ENCODE measurements around the gene CDH23.

The CDH23 gene

DNA sequence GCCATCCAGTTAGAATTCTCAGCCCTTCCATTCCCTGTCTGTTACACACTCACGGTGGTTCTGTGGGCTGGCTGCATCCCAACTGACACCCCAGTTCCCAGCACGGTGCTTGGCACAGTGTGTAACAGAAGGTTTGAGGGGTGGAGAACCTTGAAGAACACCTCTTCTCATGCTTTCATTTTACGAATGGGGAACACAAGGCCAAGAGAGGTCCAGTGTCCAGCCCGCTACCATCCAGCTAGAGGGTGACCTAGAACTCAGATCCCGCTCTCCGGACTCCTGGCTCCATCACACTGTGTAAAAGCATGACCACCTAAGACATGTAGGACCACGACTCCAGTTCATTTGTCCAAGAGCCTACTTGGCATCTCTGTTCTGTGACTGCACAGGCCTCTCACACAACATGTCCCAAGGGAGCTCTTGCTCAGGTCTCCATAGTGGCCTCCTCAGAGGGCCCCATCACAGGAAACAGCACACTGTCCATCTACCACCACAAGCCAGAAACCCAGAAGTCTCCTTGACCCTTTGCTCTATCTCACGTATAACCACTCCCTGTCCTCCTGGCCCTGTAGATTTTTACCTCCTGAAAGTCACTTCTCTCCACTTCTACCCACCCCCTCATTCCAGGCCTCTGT lies 2.8 kb upstream of the CDH23 start:
- DNase-seq, result no peak

DNA sequence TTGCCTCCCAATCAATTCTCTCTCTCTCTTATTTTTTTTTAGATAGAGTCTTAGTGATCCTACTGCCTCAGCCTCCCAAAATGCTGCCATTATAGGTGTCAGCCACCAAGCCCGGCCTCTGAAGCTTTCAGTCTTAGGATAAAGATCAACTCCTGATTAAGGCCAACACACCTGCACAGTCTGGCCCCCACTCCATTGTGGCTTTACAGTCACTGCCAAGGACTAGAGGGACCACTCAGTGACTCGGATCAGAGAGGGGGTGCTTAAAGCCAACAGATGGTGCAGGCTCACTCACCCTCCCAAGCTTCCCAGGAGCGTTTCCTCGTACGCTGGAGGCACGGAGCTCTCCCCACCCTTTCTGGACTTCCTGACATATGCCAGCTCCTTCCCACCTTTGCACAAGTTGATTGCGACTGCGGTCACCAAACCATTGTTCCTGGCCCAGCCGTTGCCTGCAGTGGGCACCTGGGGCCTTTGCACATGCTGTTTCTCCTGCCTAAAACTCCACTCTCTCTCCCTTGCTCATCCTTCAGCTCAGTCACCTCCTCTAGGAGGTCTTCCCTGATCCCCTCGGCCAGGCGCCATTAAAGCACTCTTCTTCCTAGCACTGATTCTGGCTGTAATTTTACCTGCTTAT lies 1.7 kb upstream of the CDH23 start:
- DNase-seq, result no peak

DNA sequence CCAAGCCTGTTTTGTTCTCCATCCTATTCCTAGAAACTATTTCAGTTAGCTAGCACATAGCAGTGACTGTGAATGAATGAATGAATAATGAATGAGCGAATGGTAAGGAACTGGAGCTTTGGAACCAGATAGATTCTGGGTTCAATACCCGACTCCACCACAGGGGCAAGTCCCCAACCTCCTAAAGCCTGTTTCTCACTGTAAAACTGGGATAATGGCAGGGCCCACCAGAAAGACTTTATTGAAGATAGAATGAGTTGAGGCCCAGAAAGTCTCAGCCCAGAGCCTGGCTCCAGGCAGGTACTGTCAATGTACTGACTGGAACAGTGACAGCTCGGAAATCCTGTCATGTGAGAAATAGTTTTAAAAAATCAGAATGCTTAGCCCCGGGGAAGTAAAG lies 1.1 kb upstream of the CDH23 start:
- no peak for DNase-seq

DNA sequence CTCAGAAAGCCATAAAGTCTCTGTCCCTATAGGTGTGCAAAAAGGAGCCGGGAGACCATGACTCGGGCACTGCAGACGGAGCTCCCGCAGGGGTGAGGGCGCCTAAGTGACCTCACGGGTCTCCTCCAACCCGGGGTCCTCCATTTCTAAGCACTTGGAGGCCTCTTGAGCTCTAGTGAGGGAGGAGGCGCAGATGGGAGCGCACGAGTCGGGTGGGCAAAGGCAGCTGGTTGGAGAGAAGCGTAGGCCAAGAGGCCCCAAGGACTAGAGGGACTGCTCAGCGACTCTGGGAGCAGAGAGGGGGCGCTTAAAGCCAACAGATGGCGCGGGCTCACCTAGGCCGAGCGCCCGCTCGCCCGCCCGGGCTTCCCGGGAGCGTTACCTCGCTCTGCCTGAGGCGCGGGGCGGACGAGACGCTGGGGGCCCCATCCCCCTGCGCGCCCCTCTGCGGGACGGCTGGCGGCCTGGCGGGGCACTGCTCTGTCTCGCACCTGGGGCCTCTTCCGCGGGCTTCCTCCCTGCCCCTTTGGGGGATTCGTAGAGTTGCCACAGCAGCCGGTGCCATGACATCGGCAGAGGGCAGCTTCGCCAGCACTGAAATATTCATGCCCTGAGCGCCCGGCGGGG lies 523 bp upstream of the CDH23 start:
- no peak for DNase-seq

DNA sequence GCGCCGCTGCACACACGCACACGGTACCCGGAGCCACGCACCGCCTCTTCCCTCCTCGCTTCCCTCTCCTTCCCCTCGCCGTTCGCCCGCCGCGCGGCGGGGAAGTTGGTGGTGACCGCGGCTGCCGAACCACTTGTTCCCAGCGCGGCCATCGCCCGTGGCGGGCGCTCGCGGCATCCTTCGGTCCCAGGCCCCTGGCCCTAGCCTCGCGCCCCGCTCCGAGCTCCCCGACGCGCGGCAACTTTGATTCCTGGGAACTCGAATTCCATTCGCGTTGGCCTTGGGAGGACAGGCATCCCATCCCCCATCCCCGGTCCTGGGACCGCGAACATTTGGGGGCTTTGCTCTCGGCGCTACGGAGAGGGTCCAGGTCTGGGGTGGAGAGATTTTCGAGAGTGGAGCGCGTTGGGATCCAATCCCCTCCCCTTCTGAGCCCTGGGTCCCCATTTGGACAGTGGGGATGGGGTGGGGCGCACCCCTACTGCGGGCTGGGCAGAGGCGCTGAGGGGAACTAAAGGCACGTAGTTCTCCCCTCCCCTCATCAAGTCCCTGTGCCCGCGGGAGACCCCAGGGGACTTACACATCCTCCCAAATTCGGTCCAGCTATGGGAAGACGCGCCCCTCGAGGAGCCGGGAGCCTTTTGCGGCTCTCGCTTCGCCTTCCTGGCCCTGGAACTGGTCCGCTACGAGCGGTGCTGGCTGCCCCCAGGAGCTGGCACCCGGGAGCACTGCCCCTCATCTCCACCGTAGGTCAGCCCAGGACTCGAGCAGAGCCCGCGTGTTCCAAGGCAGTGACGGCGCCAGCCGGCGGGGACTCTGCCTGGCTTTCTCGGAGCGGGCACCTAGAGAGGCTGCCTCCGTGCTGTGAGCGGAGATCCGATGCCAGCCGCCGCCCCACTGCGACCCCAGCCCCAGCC lies 834 bp downstream of the CDH23 start:
- no peak for DNase-seq

DNA sequence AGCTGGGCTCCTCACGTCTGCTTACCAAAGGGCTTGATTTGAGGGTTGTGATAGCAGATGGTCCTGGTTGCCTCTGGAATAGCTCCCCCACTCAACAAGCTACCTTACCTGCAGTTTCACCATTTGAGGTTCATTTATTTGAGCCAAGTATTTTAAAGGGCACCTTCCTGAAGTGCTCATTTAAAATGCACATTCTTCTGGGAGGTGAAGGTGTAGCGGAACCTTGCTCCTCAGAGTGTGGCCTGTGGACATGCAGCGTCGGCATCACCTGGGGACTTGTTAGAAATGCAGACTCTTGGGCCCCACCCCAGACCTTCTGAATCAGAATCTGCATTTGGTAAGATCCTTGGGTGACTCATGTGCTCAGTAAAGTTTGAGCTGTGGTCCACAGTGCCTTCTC lies 2.3 kb downstream of the CDH23 start:
- DNase-seq, result no peak

DNA sequence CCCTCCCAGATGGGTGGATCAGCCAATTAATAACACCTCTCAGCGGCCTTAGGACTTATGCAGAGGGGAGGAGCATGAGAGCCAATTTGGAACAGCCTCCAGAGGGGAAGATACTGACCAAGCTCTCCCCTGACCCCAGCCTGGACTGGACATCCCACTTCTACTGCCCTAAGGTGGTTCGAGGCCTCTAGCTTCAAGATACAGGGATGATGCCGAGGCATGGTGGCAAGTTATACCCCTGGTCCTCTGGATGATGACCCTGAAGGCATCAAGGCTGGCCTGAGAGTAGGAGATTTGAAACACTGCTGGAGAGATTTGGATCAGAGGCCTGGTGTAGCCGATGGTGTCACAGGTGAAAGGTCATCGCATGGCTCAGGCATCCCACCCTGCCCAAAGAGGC lies 3.2 kb downstream of the CDH23 start:
- DNase-seq, result no peak

DNA sequence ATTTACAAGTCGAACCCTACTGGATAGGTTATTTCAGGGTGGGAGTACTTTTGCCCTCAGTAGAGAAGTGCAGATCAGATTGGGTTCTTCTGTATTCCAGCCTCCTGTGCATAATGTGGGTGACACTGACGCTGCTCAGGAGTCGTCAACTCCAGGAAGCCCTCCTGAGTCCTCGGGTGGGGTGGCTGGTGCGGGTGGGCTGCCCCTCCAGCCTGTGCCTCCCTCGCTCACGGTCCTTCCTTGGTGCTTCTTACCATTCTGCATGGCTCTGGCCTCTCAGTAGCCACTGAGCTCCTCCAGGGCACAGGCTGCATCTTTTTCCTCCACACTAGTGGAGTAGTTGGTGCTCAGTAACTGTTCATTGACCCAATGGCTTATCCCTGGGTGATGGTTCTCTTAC lies 4.3 kb downstream of the CDH23 start:
- no peak for DNase-seq

DNA sequence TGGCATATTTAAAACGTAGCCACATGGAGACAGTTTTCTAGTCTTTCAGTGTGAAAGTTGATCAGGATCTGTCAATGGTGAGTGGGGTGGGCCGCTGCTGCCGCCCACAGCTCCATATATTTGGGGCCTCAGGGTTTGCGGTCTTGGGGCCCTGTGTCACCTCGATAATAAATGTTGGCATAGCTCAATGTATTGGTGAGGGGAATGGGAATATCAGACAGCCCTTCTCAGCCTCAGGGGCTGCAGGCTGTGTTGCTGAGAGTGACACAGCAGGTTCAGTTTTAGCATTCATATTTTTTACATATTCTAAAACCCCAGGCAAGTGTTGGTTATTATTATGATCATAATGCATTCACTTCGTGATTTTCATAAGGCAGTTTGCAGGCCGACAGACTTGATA lies 5.3 kb downstream of the CDH23 start:
- no peak for DNase-seq

DNA sequence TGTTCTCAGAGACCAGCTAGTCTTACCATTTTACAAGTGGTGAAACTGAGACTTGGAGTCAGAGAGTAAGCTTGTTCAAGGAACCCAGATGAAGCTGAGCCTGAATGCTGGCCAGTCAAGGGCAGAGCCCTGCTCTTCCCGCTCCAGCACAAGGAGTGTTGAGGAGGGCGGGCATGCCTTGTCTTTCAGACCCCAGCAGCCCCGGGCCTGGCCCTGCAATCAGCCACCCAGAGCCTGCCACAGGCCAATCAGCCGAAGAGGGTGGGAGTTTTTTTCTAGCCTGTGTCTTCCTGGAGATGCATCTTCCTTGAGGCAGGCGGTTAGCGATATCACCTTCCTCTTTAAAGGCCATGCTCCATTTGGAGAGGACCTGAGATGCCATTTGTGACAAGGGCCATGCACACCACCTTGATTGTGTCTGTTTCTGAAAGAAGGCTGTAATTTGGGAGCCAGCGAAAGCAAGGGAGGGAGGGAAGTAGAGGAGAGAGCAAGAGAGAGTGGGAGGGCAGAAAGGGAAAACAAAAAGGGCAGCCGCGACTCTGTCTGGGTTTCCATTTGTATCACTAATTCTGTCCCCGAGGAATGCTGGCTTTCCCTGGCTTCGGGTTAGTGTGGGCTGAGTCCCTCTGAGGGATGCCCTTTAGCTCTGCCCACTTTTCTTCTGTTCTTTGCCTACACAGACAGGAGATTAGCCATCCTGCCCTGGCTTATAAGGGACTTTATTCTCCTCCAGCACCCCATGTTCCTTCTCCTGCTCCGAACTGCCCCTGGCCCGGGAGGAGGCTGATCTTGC lies 8.0 kb downstream of the CDH23 start:
- no peak for DNase-seq

DNA sequence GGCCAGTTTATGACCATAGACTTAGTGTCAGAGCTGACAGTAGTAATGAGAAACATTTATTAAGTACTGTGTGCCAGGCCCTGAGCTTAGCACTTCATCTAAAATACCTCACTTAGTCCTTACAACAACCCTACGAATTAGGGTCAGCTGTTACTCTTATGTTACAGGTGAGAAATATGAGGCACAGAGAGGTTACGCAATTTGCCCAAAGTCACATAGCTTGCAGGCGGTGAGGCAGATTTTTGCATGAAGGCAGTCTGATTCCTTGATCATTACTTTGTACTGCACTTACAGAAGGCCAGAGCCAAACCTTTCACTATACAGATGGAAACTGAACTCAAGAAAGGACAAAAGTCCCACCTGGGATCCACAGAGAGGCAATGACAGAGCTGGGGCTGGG lies 10.2 kb downstream of the CDH23 start:
- DNase-seq, result no peak

DNA sequence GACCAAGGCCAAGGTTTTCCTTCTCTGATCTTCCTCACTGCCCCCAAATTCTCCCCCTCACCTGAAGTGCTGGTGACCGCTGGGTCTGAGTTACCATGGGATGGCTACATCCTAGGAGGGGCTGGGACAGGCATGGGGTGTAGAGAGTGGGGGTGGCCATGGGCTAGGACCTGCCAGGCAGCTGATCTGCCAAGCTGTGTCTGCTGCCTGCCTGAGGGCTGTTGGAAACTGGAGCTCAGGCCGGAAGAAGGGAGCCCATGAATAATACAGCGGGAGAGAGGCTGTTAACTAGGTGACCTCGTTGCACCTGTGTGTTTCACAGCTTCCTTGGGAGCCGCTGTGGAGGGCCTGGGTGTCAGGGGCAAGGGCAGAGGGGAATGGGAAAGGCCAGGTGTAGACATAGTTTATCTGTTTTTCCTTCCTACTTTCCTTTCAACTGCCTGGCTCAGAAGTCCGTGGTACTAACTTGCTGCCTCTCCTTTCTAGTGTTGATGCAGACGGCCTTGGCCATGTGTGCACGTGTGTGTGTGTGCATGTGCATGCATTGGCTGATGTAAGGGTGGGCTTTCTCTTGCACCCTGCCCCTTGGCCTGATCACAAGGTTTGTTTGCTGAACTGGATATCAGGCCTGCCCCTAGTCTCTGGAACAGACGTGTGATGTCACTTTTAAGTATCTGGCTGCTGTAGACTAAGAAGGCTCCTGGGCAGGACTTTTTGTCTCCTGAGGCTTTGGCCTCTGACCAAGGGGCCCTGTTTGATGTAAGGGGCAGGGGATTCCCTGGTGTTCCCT lies 11.9 kb downstream of the CDH23 start:
- DNase-seq, result no peak

DNA sequence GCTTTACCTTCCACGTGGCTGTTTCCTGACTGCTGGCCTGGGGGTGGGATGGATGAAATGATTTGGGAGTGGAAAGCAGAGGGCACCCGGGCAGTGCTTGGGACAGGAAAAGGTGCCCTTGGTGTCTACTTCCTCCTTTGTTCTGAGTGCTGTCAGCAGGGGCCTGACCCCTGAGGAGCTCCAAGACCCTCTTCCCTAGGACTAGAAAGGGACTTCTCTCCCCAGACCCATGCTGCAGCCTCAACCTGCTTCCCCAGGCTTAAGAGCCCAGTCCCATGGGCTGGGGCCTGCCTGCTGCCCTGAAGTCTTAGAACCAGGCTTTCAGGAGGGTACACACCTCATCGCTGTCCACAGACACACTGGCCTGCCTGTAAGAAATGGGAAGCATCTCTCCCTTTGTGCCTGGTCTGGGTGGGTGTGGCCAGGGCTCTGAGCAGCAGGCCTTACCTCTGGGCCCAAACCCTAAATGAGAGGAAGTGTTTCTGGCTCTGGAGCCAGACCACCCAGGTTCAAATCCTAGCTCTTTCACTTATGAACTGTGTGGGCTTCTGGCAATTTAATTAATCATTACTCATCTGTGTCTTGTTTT lies 12.9 kb downstream of the CDH23 start:
- no peak for DNase-seq

DNA sequence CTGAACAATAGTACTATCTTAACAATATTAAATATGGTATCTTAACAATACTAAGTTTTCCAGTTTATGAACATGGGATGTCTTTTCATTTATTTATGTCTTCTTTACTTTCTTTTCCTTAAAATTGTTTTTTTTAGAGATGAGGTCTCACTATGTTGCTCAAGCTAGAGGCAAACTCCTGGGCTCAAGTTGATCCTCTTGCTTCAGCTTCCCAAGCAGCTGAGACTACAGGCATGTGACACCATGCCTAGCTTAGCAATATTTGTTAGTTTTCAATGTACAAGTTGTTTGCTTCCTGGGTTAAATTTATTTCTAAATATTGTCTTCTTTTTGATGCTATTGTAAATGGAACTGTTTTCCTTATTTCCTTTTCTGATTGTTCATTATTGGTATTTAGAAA lies 16.9 kb downstream of the CDH23 start:
- no peak for DNase-seq

DNA sequence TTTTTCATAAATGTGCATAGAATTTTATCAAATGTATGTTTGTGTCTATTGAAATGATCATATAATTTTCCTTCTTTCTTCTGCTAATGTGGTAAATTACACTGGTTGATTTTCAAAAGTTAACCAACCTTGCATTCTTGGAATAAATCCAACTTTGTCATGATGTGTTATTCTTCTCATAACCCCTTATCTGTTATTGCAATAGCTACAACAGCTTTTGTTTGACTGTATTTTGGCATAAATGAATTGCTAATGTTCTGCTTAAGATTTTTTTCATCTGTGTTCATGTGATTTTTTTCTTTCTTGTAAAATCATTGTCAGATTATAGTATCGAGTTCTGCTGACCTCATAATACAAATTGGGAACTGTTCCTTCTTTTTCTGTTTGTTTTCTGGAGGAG lies 17.6 kb downstream of the CDH23 start:
- no peak for DNase-seq

DNA sequence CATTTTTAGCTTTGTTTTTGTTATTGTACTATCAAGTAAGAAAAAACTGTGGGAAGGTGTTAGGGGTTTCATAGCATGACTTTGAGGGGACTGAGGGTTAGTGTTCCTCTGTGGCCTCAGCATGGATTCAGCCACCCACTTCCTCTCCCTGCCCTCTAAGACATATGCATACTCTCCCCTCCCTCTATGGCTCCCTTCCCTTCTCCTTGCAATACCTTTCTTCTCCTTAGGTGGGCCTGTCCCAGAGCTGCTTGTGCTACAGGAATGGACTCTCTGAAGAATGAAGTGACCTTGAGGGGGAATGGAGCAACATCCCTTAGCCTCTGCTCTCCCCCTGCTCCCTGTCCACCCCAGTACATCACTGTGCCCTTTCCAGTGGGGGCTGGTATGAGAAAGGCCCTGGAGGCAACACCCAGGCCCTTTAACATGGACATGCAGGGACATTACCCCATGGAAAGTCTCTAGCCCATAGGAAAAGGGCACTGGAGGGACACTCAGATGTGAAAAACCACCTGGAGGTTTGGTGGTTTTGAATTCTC lies 22.4 kb downstream of the CDH23 start:
- DNase-seq, result no peak

DNA sequence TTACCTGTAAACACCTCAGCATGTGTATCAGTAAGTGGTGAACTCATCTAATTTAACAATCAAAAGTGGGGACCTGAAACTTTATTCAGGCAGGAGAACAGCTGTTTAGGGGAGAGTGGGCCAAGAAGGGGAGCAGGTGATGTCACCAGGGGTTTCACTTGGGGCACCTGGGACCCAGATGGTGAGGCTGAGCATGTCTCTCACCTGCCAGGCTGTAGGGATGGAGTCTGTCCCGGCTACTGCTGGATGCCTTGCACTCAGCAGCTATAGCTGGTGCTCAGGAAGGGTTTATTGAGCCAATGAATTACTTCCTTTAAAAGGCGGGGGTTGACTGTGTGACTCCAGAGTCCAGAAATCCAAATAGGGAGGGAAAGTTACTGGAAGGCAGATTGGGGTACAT lies 23.0 kb downstream of the CDH23 start:
- DNase-seq, result no peak

DNA sequence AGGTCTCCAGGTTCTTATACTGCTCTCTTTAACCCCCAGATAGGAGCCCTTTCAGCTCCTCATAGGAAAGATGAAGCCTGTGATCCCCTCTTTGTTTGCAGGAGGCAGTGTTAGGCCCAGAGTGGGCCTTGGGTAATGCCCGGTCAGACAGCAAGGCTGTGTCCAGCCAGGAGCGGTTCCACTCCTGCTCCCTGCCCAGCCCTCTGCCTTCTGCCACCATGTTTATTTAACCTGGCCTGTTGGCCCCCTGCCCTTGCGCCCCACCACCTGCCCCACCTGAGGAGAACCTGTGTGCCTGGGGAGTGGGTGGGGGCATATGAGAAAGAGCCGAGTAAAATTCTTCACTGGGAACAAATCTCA lies 24.3 kb downstream of the CDH23 start:
- DNase-seq, result no peak

DNA sequence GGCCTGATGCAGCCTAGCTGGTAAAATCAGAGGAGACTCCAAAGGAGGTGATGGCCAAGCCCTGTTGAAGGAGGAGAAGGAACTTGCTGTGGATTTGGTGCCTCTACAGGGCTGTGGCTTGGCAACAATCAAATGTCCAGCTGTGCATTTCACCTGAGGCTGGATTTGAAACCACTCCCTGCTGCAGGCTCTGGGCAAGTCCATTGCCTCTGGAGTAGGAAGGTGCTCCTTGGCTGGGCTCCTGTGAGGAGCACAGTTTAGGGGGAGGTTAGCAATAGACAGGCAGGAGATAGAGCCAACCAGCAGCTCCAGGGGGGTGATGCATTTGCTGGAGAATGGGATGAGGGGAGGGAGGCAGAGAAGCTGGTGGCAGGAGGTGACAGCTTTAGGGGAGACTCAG lies 26.5 kb downstream of the CDH23 start:
- no peak for DNase-seq

DNA sequence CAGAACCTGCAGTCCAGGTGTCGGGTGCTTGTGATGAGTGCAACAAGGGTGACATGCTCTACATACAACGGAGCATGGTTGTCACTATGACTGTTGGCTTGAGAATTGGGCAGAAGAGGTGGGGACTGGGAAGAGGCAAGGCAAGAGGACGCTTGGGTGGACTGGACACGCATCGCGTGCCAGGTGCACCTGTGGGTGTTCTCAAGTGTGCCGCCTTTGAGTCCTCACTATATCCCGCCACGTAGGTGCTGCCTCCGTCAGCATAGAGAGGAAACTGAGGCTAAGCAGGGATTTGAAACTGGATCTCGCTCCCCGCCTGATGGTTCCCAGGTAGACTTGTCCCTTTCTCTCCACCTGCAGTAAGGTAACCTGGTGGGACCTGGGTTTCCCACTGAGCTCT lies 27.2 kb downstream of the CDH23 start:
- no peak for DNase-seq

DNA sequence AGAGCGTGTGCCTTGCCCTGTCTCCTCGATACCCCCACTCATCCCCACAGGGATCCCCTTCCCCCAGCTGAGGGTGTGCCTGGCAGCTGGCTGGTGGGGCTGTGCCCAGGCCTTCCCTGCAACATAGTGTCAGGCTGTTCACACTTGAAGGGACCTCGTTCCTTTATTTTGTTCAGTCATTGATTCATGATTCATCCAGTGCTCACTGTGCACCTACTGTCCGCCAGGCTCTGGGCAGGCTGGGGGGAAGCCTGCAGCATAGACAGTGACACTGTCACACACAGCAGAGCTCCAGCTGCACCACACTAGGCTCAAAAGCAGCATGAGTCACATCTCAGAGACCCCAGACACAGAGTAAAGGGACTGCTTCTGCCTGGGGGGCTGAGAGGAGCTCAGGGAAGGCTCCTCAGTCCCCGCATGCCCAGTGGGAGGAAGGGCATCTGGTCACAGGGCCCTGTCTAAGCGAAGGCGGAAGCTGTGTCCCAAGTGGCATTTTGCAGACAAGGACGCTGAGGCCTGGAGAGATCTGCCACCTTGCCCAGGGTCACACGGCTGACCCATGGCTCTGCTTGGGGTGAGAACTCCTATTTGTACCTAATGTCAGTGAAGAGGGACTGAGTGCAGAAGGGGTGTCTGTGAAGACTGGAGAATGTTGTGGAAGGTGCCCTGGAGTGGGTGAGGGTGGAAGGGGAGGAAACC lies 27.9 kb downstream of the CDH23 start:
- DNase-seq, result no peak
